ENCODE data around the gene ST14.
"Not testable (repeated sequence)": the region's sequence is repeated elsewhere in the genome, so short reads cannot be mapped to it uniquely, and the experiment has no call there.

Gene ST14

DNA sequence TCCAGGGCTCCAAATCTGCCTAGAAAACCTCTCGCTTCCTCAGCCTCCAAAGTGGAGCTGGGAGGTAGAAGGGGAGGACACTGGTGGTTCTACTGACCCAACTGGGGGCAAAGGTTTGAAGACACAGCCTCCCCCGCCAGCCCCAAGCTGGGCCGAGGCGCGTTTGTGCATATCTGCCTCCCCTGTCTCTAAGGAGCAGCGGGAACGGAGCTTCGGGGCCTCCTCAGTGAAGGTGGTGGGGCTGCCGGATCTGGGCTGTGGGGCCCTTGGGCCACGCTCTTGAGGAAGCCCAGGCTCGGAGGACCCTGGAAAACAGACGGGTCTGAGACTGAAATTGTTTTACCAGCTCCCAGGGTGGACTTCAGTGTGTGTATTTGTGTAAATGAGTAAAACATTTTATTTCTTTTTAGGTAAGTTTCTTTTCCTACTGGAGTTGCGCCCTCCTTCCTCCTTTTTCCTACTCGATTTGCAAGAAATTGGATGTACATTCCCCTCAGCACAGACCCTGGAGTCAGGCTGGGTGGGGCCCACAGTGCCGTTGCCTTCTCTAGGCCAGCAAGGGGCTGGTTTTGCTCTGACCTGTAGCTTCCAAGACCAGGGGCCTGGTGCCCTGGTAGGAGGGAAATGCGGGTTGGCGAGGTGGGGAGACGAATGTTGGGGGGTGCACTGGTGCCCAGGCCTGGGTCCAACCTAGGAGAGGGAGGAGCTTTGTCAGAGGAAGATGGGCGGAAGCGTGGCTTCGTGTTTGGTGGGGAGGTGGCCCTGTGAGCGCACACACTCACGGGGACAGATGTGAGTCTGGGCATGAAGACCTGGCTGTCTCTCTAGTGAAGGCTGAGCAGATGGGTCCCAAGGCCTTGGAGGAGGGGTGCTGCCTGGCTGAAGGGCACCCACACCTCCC lies 50.6 kb downstream of the ST14 start:
- DNase-seq = no peak

DNA sequence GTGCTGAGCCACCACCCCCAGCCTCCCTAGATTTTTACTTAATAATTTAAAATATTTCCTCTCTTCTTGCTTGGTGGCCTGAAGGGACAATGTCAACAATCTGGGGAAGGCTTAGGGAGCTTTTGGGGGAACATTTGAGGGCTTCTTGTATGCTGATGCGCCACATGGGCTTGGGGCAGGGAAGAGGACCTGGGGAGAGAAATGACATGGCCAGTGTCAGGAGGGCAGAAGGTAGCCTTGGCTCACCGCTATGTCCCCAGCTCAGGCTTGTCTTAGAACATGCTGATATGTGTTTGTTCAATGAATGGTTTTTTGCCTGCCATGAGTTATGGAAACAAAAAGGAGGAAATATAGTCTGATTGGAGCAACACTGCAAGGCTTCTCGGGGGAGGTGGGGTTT lies 51.6 kb downstream of the ST14 start:
- no peak for DNase-seq

DNA sequence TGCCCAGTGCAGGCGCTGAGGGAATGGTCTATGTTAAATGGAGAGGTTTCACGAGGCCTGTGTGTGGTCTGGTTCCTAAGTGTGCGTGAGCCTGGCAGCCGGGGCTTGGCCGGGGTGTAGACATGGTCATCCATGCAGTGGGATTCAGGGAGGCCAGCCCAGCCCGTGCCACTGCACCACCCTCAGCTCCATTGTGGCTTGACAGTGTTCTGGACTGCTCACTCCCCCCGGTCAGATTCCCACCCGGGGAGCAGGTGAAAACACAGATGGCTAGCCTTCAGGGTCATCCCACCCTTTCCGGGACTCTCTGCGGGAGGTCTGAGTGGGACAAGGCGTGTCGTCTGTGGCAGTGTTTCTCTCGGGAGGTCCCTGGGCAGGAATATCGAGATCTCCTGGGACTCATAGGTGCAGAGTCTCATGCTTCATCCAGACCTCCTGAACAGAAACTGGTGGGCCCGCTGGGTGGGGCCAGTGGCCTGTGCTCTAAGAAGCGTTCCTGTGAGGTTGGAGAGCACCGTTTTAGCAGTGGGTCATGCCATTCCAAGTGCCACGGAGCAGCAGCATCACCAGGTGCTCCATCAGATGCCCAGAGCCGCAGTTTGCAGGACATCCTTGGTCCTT lies 52.3 kb downstream of the ST14 start:
- DNase-seq = no peak

DNA sequence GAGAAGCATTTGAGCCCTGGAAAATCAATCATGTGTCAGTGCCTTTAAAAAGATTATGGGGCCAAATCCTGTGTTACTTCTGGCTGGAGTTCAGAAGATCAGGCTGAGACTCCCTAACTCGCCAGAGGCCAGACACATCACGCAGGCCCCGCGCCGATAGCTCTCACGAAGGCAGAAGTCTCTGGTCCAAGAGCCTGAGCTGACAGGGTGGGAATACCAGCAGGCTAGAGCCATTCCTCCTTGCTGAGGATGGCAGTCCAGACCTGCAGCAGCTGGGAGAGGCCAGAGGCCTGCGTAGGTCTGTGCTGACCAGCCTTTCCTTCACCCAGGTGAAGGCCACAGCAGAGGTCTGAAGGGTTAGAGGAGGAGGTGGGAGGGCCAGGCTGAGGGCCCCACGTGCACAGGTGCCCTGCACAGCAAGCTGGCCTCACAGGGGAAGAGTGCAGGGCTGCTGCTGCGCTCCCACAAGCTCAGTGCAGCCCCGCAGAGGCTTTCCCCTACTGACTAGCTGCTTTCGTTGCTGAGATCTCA lies 52.9 kb downstream of the ST14 start:
- DNase-seq = no peak

DNA sequence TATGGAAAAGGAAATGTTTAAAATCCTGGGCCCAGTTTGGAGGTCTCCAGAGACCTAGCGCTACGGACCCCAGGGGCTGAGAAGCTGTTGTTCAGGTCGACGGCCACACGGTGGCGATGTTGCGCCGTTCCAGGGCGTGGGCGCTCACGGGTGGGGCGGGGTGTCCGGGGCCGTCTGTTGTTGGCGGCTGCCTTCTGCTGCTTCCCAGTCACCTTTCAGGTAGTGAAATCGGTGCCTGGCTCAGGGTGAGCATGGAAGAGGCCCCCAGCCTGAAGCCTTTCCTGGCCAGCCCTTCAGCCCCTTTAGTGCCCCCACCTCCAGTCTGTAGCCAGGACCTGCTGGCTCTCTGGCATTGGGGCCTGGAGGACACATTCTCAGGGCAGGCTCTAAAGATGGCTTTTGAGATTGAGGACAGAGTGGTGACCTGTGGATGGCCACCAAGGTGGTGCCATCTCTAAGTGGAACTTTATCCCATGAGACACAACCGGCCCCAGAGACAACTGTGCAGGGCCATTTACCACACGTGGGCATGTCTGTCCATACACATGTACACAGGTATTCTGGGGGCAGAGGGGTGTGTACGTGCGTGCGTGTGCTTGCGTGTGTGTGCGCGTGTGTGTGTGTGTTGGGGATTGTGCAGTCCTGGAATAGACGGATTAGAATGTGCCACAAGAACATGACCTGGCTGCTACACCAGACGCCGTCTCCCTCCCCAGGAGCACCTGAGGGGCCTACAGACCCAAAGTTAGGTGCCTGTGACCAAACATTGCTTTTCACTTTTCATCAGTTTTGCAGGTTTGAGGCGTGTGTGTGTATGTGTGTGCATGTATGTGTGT lies 53.8 kb downstream of the ST14 start:
- DNase-seq = peak; percentile 64 to 77 (median 77)

DNA sequence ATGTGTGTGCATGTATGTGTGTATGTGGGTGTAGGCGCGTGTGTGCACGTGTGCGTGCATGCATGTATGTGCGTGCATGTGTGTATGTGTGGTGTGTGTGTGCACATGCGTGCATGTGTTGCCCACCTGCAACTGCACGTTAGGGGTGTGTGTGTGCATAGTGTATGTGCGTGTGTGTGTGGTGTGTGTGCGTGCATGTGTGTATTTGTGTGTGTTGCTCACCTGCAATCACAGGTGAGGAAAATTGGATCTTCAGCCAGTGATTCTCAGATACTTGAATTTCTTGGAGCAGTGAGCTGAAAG lies 54.3 kb downstream of the ST14 start:
- no peak for DNase-seq

DNA sequence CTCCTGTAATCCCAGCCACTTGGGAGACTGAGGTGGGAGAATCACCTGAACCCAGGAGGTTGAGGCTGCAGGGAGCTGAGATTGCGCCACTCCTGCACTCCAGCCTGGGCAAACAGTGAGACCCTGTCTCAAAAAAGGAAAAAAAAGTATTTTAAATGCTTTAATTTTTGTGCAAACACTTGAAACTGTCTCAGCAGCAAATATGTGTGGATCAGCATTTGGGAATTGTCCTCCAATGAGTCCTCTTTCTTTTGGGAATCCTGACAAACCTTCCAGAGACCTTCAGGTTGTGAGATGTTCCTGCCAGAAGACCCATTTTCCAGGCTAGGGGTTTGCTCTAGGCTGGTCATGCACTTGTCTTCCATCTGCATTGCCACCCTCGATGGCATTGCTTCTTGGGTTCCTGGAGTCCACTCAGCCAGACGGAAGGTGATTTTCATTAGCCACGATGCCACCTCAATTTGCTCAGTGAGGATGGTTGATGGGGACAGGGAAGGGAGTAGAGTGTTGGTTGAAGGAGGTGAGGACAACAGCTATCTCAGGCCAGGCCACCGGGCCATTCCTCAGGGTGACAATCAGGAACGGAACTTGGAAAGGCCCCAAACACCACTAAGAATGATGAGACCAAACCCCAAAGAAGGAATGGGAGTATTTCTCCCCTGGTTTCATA lies 55.4 kb downstream of the ST14 start:
- DNase-seq = no peak

DNA sequence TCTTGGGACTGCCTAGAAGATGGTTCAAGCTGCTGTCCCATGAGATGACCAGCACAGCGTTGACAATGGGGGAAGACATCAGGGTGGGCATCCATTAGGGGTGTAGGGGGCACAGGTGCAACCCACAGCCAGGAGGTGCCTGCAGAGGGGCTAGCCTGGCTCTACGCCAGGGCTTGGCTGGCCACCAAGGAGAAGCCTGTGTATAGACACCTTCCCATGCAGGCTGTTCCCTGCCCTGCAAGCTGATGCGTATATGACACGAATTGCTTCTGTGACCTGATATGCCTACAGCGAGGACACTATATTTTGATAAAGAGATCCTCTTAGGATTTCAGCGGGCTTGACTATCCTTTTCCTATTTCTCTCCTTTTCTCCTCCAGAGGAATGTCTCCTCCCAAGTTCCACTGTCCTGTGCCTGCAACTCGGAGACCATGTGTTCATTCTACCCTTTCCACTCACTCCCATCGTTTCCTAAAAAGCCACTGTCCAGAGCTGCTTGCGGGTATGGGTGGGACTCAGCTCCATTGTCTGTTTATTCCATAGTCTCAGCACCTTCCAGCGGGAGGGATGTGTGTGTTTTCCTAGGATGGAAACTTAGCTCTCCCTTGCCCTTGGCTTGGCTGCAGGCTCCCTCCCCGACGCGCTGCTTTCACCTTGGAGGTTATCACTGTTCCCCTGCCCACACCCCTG lies 56.1 kb downstream of the ST14 start:
- DNase-seq = no peak

DNA sequence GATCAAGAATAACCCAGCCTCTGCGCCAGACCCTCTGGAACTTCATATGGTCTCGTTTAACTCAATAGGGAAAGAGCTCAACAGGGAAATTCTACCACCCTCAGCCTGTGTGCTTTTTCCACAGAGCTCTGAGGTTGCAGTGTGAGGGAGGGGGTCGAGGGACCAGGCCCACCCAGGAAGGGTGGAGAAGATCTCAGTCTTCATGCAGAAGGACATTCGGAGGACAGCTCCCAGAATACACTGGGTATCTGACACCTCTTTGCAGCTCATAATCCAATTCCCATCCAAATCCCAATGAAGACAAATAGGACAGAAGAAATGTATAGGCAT lies 56.6 kb downstream of the ST14 start:
- no peak for DNase-seq

DNA sequence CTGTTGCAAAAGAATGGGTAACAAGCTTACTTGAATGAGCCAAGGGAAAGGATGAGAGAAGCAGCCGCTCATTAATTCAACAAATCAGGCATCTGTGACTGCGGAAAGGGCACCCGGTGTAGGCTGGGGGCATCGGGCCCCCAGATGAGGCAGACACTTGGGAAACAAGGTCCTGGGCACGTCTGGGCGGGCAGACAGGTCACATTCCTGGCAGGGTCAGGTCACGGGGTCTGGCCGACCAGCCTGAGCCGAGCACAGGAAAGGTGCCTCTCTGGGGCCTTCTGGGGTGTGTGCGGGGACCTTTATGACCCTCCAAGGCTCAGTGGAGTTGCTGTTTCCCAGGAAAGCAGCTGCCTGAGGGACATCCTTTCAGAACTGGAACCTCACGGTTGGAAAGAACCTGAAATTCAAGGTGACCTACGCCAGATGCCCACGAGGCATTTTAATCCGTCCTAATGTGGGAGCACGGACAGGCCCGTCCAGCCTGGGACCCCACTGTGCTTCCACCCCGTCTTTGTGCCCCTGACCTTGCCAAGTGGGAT lies 57.1 kb downstream of the ST14 start:
- DNase-seq = no peak

DNA sequence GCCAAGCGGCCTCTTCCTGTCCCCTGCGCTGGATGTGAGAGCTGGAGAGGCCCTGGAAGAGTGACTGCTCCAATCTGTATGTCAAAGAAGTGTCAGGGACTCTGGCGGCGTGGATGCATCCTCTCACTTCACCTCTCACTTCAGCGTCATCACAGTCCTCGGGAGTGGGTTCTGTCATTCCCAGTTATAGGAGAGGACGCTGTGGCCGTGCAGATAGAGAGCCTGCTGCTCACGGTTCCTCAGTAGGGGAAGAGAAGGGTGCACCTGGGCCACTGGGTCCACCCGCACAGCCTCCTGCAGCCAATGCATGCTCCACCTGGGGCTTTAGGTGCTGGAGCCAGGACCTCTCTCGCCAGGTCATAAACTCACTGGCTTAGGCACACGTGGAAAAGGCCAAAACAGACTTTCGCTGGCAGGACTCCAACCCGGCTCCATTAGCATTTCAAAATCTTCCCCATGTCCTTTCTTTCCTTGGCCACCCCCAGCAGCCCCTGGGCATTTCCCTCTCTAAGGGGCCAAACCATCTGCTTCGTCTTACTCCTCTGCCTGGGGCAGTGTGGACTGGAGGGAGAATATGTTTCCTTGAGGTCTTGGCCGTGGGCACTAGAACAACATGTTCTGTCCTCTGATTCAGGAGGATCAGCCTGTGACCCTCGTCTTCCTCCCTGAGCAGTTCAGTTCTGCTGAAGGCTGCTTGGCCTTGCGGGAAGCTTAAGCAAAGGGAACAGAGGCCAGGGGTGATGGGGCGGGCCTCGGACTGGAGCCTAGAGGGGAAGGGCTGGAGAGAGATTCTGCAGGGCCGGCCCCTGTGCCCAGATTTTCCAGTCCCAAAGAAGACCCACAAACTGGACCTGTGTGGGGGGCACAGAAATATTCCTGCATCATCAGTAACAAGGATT lies 57.8 kb downstream of the ST14 start:
- no peak for DNase-seq

DNA sequence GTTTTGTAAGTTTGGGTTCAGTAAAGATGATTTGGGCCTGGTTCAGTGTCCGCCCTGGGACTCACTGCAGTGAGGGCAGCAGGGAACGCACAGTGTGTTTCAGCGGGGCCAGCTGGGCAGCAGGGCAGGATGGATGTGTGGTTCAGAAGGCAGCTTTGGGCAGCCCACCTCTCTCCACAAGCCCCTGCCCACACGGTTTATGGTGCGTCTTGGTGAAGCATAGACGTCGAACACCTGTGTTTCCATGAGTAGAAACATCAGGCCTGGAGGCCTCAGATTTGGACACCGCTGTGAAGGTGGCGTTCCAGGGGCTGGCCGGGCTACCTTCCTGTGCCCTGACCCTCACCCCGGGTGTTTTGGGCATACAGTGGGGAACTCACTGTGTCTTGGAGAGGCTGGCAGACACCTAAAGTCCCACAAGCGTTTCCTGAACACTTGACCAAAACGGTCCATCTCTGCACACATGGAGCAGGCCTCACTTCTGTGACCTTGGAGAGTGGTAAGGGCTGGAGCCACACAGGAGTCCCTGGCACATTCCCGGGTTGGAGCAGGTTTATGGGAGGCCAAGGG lies 59.0 kb downstream of the ST14 start:
- DNase-seq = no peak

DNA sequence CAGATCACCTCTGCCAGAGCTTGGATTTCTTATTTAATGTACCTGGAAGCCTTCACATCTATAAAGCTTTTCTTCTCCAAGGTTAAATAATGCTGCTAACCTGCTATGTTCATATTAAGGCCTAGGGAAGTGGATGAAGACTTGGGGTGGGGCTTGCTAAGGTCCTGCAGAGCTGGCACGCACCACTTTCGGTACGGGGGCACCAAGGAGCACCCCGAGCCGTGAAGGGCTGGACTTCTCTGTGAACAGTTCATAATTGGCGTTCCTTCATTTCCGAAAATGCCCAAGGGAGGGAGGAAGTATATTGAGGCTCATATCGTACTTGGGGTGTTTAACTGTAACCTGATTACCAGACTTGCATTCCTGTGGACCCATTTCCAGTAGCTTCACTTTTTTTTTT lies 59.6 kb downstream of the ST14 start:
- DNase-seq = no peak

DNA sequence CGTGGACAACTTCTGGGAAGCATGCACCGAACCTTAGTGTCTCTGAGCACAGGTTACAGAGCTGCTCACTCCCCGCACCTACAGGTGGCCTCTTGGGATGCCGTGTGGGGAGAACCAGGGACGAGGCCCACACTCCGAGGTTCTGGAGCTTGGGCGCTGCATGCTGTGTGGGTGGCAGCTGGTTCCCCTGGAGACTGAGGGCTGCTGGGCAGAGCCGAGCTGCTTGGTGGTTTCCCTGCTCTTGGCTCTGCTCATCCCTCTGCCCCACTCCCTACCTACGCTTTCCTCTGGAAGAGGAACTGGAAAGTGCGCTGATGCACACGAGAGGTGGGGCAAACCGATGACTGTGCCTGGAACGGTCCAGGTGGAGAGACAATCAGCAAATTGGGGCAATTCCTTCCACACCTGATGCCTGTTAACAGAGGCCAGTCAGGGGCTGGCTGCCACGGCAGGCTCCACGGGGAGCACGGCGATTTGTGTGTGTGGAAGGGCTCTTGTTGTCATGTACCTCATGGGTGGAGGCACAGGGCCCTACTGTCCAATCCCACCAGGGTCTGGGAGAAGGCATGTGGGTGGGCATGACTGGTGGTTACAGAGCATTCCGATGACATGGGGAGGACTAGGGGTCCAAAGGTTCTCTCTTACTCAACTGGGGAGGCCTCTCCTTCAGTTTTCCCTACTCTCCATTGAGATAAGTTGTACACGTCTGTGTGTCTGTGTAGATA lies 60.9 kb downstream of the ST14 start:
- peak in 1 of 3 donors; percentile 17 for DNase-seq

DNA sequence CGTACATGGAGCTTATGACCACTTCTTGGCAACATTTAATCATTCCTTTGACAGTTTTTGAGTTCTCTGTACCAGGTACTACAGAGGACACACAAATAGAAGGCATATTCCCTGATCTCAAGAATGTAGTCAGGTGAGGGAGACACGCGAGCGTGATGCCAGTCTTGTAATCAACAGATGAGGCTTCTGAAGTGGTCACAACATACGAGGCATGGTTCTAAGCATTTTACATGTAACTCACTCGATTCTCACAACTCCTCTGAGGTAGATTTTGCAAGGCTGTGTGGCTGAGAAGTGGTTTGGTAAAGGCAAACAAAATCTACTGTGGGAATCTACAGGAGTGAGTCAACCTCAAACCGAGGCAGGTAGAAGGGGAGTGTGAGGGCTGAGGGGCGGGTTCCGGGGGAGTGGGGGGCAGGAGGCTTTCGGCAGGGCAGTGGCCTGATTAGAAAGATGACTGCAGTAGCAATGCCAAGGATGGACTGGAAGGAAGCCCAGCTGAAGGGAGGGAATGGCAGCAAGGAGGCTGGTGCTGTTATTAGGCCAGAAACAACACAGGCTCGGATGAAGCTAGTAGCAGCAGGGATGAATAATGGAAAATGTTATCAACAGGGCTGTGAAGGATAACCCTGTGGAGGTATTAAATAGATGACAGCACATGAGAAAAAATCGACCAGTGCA lies 63.8 kb downstream of the ST14 start:
- no peak for DNase-seq

DNA sequence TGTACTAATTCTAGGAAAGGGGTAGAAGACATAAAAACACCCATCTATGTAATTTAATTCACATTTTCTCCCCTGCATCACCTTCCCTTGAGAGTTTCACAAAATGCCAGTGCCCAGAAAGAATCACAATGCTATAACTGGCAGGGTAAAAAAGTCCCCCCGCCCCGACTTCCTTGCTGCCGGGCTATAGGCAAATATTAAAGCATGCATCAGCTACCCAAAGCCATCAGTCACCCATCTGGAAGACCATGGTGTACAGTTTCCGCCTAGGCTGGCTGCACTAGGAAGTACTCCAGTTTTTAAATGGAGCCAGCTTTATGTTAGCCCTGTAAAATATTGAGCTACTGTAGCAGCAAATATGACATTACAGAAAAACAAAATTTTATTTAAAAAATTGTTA lies 67.8 kb downstream of the ST14 start:
- DNase-seq = no peak

DNA sequence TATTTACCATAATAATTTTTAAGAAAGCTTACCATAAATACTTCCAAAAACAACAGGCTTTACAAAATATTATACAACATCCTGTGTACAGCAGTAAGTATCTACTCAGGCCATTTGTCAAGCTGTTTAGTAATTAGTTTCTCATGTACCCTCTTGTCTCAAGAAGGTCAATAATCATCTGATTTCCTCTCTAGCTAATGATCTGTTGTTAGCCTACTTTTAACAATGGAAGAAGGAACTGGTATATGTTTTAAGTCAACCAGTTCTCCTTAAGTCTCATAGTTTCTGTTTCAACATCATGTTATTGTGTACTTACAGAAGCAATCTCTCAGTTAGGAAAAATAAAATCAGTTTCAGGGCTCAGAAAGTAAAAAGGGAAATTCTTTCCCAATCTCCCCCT lies 73.9 kb downstream of the ST14 start:
- not testable (repeated sequence) for DNase-seq

DNA sequence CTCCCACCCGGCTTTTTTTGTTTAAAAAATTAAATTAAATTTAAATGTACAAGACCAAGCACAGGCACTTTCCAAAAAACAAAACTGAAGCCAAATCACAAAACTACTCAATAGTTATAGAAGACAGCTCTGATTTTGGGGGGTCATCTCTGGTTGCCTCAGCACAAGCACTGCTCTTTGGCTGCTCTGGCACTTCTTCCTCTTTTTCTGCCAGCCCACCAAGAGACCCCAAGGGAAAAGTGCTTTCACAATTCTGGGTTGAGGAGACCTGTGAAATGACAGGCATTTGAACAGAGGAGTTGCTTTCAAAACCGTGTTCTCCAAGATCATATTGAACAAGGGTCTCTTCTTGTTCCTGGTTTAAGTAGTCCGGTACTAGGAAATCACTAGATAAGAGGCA lies 74.3 kb downstream of the ST14 start:
- not testable (repeated sequence) for DNase-seq

DNA sequence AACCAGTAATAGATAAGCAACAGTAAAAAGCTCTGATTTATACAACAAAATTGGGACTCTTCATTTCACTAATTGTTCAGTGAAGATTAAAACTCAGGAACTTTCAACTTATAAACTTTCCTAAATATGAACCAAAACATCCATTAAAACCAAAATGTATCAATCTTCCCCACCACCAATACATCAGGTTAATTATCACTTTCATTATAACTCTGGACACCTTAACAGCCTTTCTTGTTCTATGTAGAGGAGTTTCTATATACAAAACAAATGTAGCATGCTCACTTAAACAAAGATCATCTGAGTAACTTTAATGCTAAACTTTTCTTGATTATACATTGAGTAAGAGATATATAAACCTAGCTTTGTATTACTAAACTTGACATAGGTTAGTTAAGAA lies 74.7 kb downstream of the ST14 start:
- no peak for DNase-seq
